HTERT RPE-1 (cell line): Measurements from ENCODE around the gene ITIH5.

Source experiments
- in situ Hi-C: fragments of 300-500 bp; cut with MboI; formaldehyde crosslinking; loops from 4 replicates; pipeline ENCODE4 v1.14.3; 2020; ENCODE audit warnings: low sequenced_read_pairs

ITIH5 gene

GRCh38 chr10:7526017-7526400, 140.8 kb downstream of the ITIH5 start:
- in situ Hi-C loops: no loop called here

- in situ Hi-C loops: no loop called here
Observed at GRCh38 chr10:7525314-7526016, 141.3 kb downstream of the ITIH5 start.

- in situ Hi-C loops: no loop called here
Observed at GRCh38 chr10:7523656-7524055, 143.1 kb downstream of the ITIH5 start.

- in situ Hi-C loops: no loop called here
Observed at GRCh38 chr10:7520507-7521485, 146.0 kb downstream of the ITIH5 start.

- in situ Hi-C loops: no loop called here
Observed at GRCh38 chr10:7519351-7519750, 147.4 kb downstream of the ITIH5 start.

- in situ Hi-C loops: no loop called here
Observed at GRCh38 chr10:7518693-7519092, 148.1 kb downstream of the ITIH5 start.

- in situ Hi-C loops: no loop called here
Observed at GRCh38 chr10:7515439-7515838, 151.3 kb downstream of the ITIH5 start.

- in situ Hi-C loops: no loop called here
Observed at GRCh38 chr10:7513936-7514335, 152.8 kb downstream of the ITIH5 start.

GRCh38 chr10:7513455-7513854, 153.3 kb downstream of the ITIH5 start:
- in situ Hi-C loops: no loop called here

GRCh38 chr10:7512487-7512886, 154.3 kb downstream of the ITIH5 start:
- in situ Hi-C loops: no loop called here

GRCh38 chr10:7511612-7512011, 155.2 kb downstream of the ITIH5 start:
- in situ Hi-C loops: no loop called here
